Measurements from ENCODE around the gene LIPA. TPM values are rescaled to one million over a fixed set of nuclear protein-coding genes. Genes with fewer than 3 reads are reported as not detected.

LIPA gene
- total RNA-seq, 4 donors from 2014 or later = 29.1 to 45.8 (median 33.9) TPM

- no peak overlapping the region for H3K27ac ChIP-seq
- no peaks in the 10 kb centered on the region for H3K9me3 ChIP-seq
- 77 to 85% methylated on average over 3 of the region's 3 CpGs for WGBS, 2 donors
- H3K36me3 ChIP-seq = no peaks in the 10 kb centered on the region
- no peaks in the 10 kb centered on the region for H3K4me1 ChIP-seq
- no peak overlapping the region for H3K4me3 ChIP-seq (replicated peaks in 1 of 3)
- no peak for TF ChIP-seq POLR2A (IDR thresholded peaks at IDR 0.05)
- TF ChIP-seq CTCF (IDR thresholded peaks at IDR 0.05) = no peak
- H3K27me3 ChIP-seq = no peaks in the 10 kb centered on the region
- intact Hi-C loops (cut with DNase I) = no loop called here
- no peak for DNase-seq
Measured at GRCh38 chr10:89164080-89164479, 87.5 kb downstream of the LIPA start.

Other genes with a start within 250 kb of the LIPA start
- gene CH25H, start 44.5 kb downstream of the LIPA start, total RNA-seq = 1 to 10 TPM in 2 of 4 donors, under 1 TPM in 1, not detected in 1; 0.44 to 6.3 (median 3.4) TPM
- gene IFIT2, start 50.3 kb upstream of the LIPA start, total RNA-seq = 1 to 10 TPM; 3.4 to 5.4 (median 4.6) TPM
- 10 to 100 TPM in 1 of 4 donors, 1 to 10 TPM in 3; 5.9 to 11.4 (median 8.8) TPM for gene IFIT3, start 76.2 kb upstream of the LIPA start, total RNA-seq
- gene IFIT1B, start 126.3 kb upstream of the LIPA start, total RNA-seq = not detected
- 10 to 100 TPM in 2 of 4 donors, 1 to 10 TPM in 2; 5.5 to 15.9 (median 10.0) TPM for gene IFIT1, start 140.8 kb upstream of the LIPA start, total RNA-seq
- 10 to 100 TPM; 13.7 to 23.0 (median 17.1) TPM for gene IFIT5, start 162.8 kb upstream of the LIPA start, total RNA-seq